H1 (cell line): Measurements from ENCODE around the gene PRKN.

ENCODE experiments used
- ASH2L ChIP-seq: fragments of 200-600, 300-600 bp; sonication (generic); IDR thresholded peaks from one replicate; pipeline ENCODE4 v1.7.1; 2017; ENCODE audit warnings: low read length
- CREB1 ChIP-seq: IDR thresholded peaks from 2 replicates; pipeline ENCODE4 v1.6.1; 2012; ENCODE audit warnings: inconsistent platforms
- CTCF ChIP-seq, 3 experiments: IDR thresholded peaks; 1 replicate in 2 of 3; 2 replicates in 1 of 3; pipeline versions ENCODE4 v1.5.1 to v1.6.1; 2011; ENCODE audit warnings: low read length in 3 of 3, mild to moderate bottlenecking in 3 of 3, inconsistent platforms in 2 of 3, low read depth in 1 of 3, moderate library complexity in 1 of 3; ENCODE audit not compliant: insufficient read depth in 1 of 3; ENCODE audit errors: control extremely low read depth in 1 of 3
- EZH2 ChIP-seq: fragments of 200-600 bp; sonication (generic); IDR thresholded peaks from 2 replicates; pipeline ENCODE4 v1.7.1; 2012; ENCODE audit warnings: low read depth, mild to moderate bottlenecking, moderate library complexity, low read length, inconsistent platforms; ENCODE audit not compliant: severe bottlenecking
- RAD21 ChIP-seq, 2 experiments: IDR thresholded peaks in 1 of 2; conservative IDR thresholded peaks in 1 of 2; 2 replicates each; pipeline ENCODE4 v1.6.1; 2011; ENCODE audit warnings: low read depth in 2 of 2, low read length in 2 of 2, improper control_type of control experiment in 1 of 2, inconsistent platforms in 1 of 2, mild to moderate bottlenecking in 1 of 2, moderate library complexity in 1 of 2
- RNF2 ChIP-seq: fragments of 200-900, 300-1000 bp; sonication (generic); IDR thresholded peaks from 2 replicates; pipeline ENCODE4 v1.7.1; 2016; ENCODE audit warnings: borderline replicate concordance, low read depth, mild to moderate bottlenecking, antibody characterized with exemption, low read length; ENCODE audit not compliant: poor library complexity, severe bottlenecking; ENCODE audit errors: missing control alignments
- SAP30 ChIP-seq: fragments of 300-600 bp; sonication (generic); IDR thresholded peaks from 2 replicates; pipeline ENCODE4 v1.7.1; 2012; ENCODE audit warnings: low read length, moderate library complexity, mild to moderate bottlenecking, inconsistent platforms; ENCODE audit not compliant: insufficient read depth, insufficient replicate concordance
- TAF1 ChIP-seq: IDR thresholded peaks from 2 replicates; pipeline ENCODE4 v1.6.1; 2011; ENCODE audit warnings: mild to moderate bottlenecking, low read depth, low read length

GRCh38 chr6:162395181-162395580 is 332.4 kb downstream of the PRKN start:
- TF ChIP-seq SAP30, result no peak
- no peak for TF ChIP-seq RNF2
- no peak for TF ChIP-seq TAF1
- TF ChIP-seq CTCF (IDR thresholded peaks at IDR 0.05; ENCODE audit: control extremely low read depth in 1 of 3, insufficient read depth in 1 of 3, low read depth in 1 of 3, low read length in 3 of 3), result no peak
- TF ChIP-seq RAD21 (IDR thresholded peaks at IDR 0.05 in 1 of 2, conservative IDR thresholded peaks at IDR 0.05 in 1 of 2; ENCODE audit: low read depth in 2 of 2, low read length in 2 of 2), result no peak
- no peak for TF ChIP-seq EZH2
- no peak for TF ChIP-seq ASH2L
- no peak for TF ChIP-seq CREB1
